ENCODE results near the gene OR52E2. TPM values are rescaled to one million over a fixed set of nuclear protein-coding genes. Genes with fewer than 3 reads are reported as not detected.

Gene OR52E2
- total RNA-seq, 2 experiments from 2014 or later: not detected

Other genes starting within 250 kb of the OR52E2 start
- gene OR51F2, start 238.3 kb downstream of the OR52E2 start, total RNA-seq: not detected
- gene OR51S1, start 210.4 kb downstream of the OR52E2 start, total RNA-seq: not detected
- not detected for gene OR51T1, start 177.7 kb downstream of the OR52E2 start, total RNA-seq
- gene OR51A7, start 155.8 kb downstream of the OR52E2 start, total RNA-seq: not detected
- gene OR51G2, start 140.3 kb downstream of the OR52E2 start, total RNA-seq: not detected
- not detected for gene OR51G1, start 135.3 kb downstream of the OR52E2 start, total RNA-seq
- gene OR51A4, start 112.0 kb downstream of the OR52E2 start, total RNA-seq: not detected
- gene OR51A2, start 103.9 kb downstream of the OR52E2 start, total RNA-seq: not detected
- gene OR51L1, start 64.8 kb downstream of the OR52E2 start, total RNA-seq: not detected
- not detected for gene OR52J3, start 13.1 kb downstream of the OR52E2 start, total RNA-seq
- not detected for gene OR52E1, start 9.9 kb upstream of the OR52E2 start, total RNA-seq
- gene OR52A5, start 78.7 kb upstream of the OR52E2 start, total RNA-seq: not detected
- not detected for gene OR52A1, start 95.1 kb upstream of the OR52E2 start, total RNA-seq
- not detected for gene OR51V1, start 141.1 kb upstream of the OR52E2 start, total RNA-seq
- not detected for gene HBB, start 167.4 kb upstream of the OR52E2 start, total RNA-seq
- not detected for gene HBD, start 174.9 kb upstream of the OR52E2 start, total RNA-seq
- not detected for gene HBG1, start 190.2 kb upstream of the OR52E2 start, total RNA-seq
- gene HBG2, start 195.2 kb upstream of the OR52E2 start, total RNA-seq: not detected
- not detected for gene HBE1, start 210.3 kb upstream of the OR52E2 start, total RNA-seq
- gene OR51B4, start 242.3 kb upstream of the OR52E2 start, total RNA-seq: not detected

All from activated CD8-positive, alpha-beta T cell treated with anti-CD3 and anti-CD28 coated beads, Interleukin-2, amount 10 ng/mL, durations not matched to agents 7 days and 5 days (primary cell).